ENCODE data around the gene ASCC1. TPM values are rescaled to one million over a fixed set of nuclear protein-coding genes. Genes with fewer than 3 reads are reported as not detected.

ASCC1 gene
- total RNA-seq, 2 donors from 2014 or later: 15.2 to 30.3 TPM

DNA sequence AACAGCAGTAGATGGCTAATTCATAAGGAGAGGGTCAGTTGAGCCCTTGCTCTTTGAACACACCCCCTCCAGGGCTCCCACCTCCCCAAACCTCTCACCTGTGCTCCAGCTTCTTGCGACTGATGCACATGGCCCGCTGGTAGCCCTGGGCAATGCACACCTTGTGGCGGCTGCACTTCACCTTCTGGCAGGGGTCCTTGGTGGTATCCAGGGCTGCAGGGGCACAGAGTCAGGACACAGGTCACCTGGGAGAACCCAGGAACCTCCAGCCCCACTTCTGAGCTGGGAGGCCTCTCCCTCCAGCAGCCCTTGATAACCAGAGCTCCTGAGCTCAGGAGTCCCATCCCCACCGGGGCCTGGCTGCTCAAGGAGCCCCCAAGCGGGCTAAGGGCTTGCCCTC, 144.0 kb downstream of the ASCC1 start:
- DNase-seq (ENCODE audit: low spot score) (no peak), ATAC-seq (ENCODE audit: insufficient number of reproducible peaks, low FRiP score, low read depth) (no peak)
- no peaks in the 10 kb centered on the region for H3K27me3 ChIP-seq (replicated peaks; ENCODE audit: insufficient read depth)
- no peaks in the 10 kb centered on the region for H3K9me3 ChIP-seq
- H3K4me1 ChIP-seq (ENCODE audit: control insufficient read depth in 1 of 2, low read depth in 2 of 2): peaks cover 0 to 9% of the 10 kb centered on the region in 2 donors
- no peaks in the 10 kb centered on the region for H3K36me3 ChIP-seq
- H3K27ac ChIP-seq: no peak overlapping the region
- H3K4me3 ChIP-seq: no peak overlapping the region
- TF ChIP-seq, protein P1, sequence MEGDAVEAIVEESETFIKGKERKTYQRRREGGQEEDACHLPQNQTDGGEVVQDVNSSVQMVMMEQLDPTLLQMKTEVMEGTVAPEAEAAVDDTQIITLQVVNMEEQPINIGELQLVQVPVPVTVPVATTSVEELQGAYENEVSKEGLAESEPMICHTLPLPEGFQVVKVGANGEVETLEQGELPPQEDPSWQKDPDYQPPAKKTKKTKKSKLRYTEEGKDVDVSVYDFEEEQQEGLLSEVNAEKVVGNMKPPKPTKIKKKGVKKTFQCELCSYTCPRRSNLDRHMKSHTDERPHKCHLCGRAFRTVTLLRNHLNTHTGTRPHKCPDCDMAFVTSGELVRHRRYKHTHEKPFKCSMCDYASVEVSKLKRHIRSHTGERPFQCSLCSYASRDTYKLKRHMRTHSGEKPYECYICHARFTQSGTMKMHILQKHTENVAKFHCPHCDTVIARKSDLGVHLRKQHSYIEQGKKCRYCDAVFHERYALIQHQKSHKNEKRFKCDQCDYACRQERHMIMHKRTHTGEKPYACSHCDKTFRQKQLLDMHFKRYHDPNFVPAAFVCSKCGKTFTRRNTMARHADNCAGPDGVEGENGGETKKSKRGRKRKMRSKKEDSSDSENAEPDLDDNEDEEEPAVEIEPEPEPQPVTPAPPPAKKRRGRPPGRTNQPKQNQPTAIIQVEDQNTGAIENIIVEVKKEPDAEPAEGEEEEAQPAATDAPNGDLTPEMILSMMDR (IDR thresholded peaks at IDR 0.05): no peak

DNA sequence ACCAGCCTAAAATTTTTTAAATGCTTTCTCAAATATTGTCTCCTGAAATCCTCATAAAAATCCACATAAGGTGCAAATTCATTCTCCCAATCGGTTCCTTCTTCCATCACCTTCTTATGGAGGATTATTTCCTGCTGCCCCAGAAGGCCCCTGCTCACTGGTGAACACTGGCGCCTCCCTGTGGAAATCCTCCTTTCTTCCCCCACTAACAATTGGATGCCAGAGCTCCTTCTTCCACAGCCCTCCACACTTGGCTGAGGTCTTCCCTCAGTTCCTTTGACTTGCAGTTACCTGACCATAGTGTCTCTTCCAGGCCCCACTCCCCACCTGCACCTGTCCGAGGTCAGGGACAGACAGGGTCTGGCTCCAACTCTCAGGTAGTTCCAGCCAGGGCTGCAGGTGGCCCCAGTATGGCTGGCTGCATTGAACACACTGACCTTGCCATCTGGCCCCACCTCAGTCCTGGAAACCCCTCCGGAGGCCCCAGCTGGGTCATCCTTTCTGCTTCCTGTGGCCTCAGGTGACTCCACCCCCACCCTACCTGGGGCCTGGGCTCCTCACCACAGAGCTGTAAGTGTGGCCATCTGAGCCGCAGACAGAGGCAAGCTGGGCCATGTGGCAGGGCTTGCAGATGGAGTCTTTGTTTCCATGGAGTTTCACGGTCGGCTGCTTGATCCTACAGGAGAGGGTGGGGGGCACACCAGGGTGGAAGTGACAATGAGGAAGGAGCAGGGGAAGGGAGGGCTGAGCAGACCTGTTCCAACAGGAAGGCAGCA, 146.1 kb downstream of the ASCC1 start:
- no peaks in the 10 kb centered on the region for H3K9me3 ChIP-seq
- ATAC-seq (ENCODE audit: insufficient number of reproducible peaks, low FRiP score, low read depth) (no peak), DNase-seq (ENCODE audit: low spot score) (no peak)
- H3K4me1 ChIP-seq (ENCODE audit: control insufficient read depth in 1 of 2, low read depth in 2 of 2): peaks cover 0 to 9% of the 10 kb centered on the region in 2 donors
- H3K27ac ChIP-seq: no peak overlapping the region
- H3K4me3 ChIP-seq: no peak overlapping the region
- TF ChIP-seq, protein P1 (IDR thresholded peaks at IDR 0.05): no peak
- H3K27me3 ChIP-seq (replicated peaks; ENCODE audit: insufficient read depth): no peaks in the 10 kb centered on the region
- H3K36me3 ChIP-seq: no peaks in the 10 kb centered on the region

DNA sequence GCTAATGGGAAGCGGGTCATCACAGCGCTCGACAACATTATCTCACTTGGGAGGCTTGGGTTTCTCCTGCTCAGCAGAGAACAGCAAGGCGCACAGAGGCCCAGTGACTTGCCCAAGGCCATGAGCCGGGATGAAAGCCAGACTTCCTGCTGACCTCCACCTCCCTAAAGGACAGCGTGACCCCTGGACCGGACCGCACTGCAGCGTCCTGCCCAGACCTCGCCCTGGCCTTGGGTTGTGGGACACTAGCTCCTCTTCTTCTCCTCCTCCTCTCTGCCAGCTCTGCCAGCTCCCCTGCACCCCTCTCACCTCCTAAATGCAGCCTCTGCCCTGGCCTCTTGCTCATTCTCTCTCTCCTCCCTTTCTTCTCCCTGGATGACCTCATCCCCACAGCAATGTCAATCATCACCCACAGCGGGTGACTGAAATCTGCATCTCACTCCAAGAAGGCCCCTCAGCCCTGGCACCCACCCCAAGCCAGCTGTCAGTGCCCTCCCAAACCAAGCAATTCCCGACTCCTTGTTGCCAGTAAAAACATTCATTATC, 147.1 kb downstream of the ASCC1 start:
- no peak for ATAC-seq (ENCODE audit: insufficient number of reproducible peaks, low FRiP score, low read depth)
- no peak overlapping the region for H3K4me3 ChIP-seq
- H3K27me3 ChIP-seq (replicated peaks; ENCODE audit: insufficient read depth): no peaks in the 10 kb centered on the region
- TF ChIP-seq, protein P1 (IDR thresholded peaks at IDR 0.05): no peak
- H3K36me3 ChIP-seq: no peaks in the 10 kb centered on the region
- no peak overlapping the region for H3K27ac ChIP-seq
- no peaks in the 10 kb centered on the region for H3K9me3 ChIP-seq
- no peak for DNase-seq (ENCODE audit: low spot score)
- H3K4me1 ChIP-seq (ENCODE audit: control insufficient read depth in 1 of 2, low read depth in 2 of 2): peaks cover 0 to 9% of the 10 kb centered on the region in 2 donors

DNA sequence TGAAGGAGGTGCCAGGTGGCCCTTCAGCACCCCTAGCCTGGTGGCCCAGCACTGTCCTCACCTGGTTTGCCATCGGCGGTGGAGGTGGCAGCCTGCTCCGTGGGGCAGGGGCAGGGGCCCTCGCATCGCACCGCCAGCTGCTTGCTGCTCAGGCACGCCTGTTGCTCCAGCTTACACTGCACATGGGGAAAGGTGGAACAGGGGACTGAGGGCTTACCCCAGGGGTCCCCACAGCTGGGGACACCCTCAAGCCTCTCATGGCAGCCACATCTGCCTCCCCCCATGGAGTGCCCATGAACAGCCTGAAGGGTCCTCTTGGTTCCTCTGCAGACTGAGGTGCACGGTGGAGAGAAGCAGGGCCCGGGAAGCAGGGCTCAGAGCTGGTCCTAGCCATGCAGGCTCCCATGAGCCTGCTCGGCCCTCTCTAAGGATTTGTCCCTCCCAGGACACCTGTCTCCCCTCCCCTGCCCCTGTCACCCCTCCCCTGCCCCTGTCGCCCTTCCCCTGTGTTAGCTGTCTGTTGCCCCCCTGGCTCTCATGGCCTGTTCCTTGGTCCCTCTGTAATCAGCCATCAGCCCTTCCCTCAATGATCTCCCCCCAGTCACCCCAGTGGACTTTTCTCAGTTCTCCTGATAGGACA, 147.8 kb downstream of the ASCC1 start:
- H3K27me3 ChIP-seq (replicated peaks; ENCODE audit: insufficient read depth): no peaks in the 10 kb centered on the region

More for the DNA sequence above, 147.8 kb downstream of the ASCC1 start:
- TF ChIP-seq, protein P1 (IDR thresholded peaks at IDR 0.05): no peak
- no peaks in the 10 kb centered on the region for H3K9me3 ChIP-seq
- no peaks in the 10 kb centered on the region for H3K36me3 ChIP-seq
- no peak for ATAC-seq (ENCODE audit: insufficient number of reproducible peaks, low FRiP score, low read depth)
- no peak overlapping the region for H3K27ac ChIP-seq
- H3K4me1 ChIP-seq (ENCODE audit: control insufficient read depth in 1 of 2, low read depth in 2 of 2): peaks cover 0 to 9% of the 10 kb centered on the region in 2 donors
- H3K4me3 ChIP-seq: no peak overlapping the region
- DNase-seq (ENCODE audit: low spot score): no peak
